DOHH2 (cell line): ENCODE results near the gene NUP85.

Experiments
- CTCF ChIP-seq: fragments of 200-600 bp; sonication (generic); IDR thresholded peaks from one replicate; pipeline ENCODE4 v1.5.1; 2014; ENCODE audit warnings: antibody characterized with exemption, mild to moderate bottlenecking, low read depth, low read length; ENCODE audit not compliant: poor library complexity, severe bottlenecking
- EZH2phosphoT487 ChIP-seq: fragments of 200-600 bp; sonication (generic); IDR thresholded peaks from 2 replicates; pipeline ENCODE4 v1.6.1; 2017; ENCODE audit warnings: borderline replicate concordance, mild to moderate bottlenecking, antibody characterized with exemption, low read length, moderate library complexity, mixed read lengths

- TF ChIP-seq CTCF (no peak), EZH2phosphoT487 (no peak)
These were observed 57.6 kb downstream of the NUP85 start for GRCh38 chr17:75263055-75263454.
